ENCODE data around the gene TBC1D8. TPM values are rescaled to one million over a fixed set of nuclear protein-coding genes. Genes with fewer than 3 reads are reported as not detected.

Gene TBC1D8
- total RNA-seq, 1 donor from 2014 or later = 17.3 TPM

DNA sequence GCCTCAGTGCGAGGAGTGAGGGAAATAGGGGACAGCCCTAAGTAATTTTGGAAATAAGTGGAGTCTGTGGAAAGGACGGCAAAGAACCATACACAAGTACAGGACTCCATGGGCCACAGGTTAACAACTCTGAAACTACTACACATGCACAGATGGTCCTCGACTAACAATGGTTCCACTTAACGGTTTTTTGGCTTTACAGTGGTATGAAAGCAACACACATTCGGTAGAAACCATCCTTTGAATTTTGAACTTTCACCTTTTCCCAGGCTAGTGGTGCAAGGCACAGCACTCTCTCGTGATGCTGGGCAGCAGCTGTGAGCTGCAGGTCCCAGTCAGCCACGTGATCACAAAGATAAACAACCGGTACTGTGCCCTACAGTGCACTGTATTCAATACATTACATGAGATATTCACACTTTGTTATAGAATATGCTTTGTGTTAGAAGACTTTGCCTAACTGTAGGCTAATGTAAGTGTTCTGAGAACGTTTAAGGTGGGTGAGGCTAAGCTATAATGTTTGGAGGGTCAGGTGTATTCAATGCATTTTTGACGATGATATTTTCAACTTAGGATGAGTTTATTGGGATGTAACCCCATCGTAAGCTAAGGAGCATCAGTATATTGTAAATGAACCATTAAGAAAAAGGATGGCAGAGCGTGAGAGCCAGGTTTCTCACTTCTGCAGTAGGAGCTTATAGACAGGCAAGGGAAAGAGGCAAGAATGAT lies 44.6 kb downstream of the TBC1D8 start:
- TF ChIP-seq, protein P1, sequence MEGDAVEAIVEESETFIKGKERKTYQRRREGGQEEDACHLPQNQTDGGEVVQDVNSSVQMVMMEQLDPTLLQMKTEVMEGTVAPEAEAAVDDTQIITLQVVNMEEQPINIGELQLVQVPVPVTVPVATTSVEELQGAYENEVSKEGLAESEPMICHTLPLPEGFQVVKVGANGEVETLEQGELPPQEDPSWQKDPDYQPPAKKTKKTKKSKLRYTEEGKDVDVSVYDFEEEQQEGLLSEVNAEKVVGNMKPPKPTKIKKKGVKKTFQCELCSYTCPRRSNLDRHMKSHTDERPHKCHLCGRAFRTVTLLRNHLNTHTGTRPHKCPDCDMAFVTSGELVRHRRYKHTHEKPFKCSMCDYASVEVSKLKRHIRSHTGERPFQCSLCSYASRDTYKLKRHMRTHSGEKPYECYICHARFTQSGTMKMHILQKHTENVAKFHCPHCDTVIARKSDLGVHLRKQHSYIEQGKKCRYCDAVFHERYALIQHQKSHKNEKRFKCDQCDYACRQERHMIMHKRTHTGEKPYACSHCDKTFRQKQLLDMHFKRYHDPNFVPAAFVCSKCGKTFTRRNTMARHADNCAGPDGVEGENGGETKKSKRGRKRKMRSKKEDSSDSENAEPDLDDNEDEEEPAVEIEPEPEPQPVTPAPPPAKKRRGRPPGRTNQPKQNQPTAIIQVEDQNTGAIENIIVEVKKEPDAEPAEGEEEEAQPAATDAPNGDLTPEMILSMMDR (IDR thresholded peaks at IDR 0.05; ENCODE audit: insufficient read depth, low read length, poor library complexity, severe bottlenecking) = no peak
- no peaks in the 10 kb centered on the region for H3K27me3 ChIP-seq (ENCODE audit: control insufficient read depth, insufficient read depth, low read length)
- no peak overlapping the region for H3K4me3 ChIP-seq (ENCODE audit: low read depth, low read length)
- no peaks in the 10 kb centered on the region for H3K36me3 ChIP-seq (ENCODE audit: control insufficient read depth, insufficient read depth, low read length)
- no peak for DNase-seq (ENCODE audit: low read depth)

DNA sequence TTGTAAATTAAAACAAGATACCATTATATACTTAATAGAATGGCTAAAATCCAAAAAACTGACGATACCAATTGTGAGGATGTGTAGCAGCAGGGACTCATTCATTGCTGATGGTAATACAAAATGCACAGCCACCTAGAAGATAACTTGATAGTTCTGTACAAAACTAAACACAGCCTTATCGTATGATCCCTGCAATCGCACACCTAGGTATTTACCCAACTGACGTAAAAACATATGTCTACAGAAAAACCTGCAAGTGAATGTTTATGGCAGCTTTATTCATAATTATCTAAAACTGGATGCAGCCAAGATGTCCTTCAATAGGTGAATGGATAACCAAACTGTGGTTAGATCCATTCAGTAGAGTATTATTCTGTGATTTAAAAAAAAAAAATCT lies 45.5 kb downstream of the TBC1D8 start:
- H3K36me3 ChIP-seq (ENCODE audit: control insufficient read depth, insufficient read depth, low read length) = no peaks in the 10 kb centered on the region
- no peak overlapping the region for H3K4me3 ChIP-seq (ENCODE audit: low read depth, low read length)
- no peaks in the 10 kb centered on the region for H3K27me3 ChIP-seq (ENCODE audit: control insufficient read depth, insufficient read depth, low read length)
- TF ChIP-seq, protein P1 (IDR thresholded peaks at IDR 0.05; ENCODE audit: insufficient read depth, low read length, poor library complexity, severe bottlenecking) = no peak
- DNase-seq (ENCODE audit: low read depth) = no peak

- Histone ChIP-seq H3K36me3 (ENCODE audit: control insufficient read depth, insufficient read depth, low read length) (no peaks in the 10 kb centered on the region), H3K4me3 (ENCODE audit: low read depth, low read length) (no peak overlapping the region), H3K27me3 (ENCODE audit: control insufficient read depth, insufficient read depth, low read length) (no peaks in the 10 kb centered on the region)
- DNase-seq (ENCODE audit: low read depth) = no peak
- TF ChIP-seq, protein P1 (IDR thresholded peaks at IDR 0.05; ENCODE audit: insufficient read depth, low read length, poor library complexity, severe bottlenecking) = no peak
These were observed 53.5 kb downstream of the TBC1D8 start for GRCh38 chr2:101097638-101098037.

DNA sequence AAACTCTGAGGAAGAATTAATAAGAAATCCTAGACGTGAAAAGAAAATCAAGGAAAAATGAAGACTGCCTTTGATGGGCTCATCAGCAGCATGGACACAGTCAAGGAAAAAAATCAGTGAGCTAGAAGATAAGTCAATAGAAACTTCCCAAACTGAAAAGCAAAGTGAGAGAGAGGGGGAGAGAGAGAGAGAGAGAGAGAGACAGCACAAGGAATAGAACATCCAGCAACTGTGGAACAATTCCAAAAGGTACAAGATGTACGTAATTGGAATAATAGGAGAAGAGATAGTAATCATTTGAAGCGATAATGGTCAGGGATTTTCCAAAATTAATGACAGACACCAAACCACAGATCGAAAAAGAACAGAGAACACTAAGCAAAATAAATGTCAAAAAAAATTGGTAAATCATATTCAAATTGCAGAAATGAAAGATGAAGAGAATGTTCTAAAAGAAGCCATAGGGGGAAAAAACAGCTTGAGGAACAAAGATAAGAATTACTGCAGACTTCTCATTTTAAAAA lies 54.5 kb downstream of the TBC1D8 start:
- Histone ChIP-seq H3K4me3 (ENCODE audit: low read depth, low read length) (no peak overlapping the region), H3K27me3 (ENCODE audit: control insufficient read depth, insufficient read depth, low read length) (no peaks in the 10 kb centered on the region), H3K36me3 (ENCODE audit: control insufficient read depth, insufficient read depth, low read length) (no peaks in the 10 kb centered on the region)
- DNase-seq (ENCODE audit: low read depth) = no peak
- TF ChIP-seq, protein P1 (IDR thresholded peaks at IDR 0.05; ENCODE audit: insufficient read depth, low read length, poor library complexity, severe bottlenecking) = no peak

GRCh38 chr2:101094351-101094750 lies 56.8 kb downstream of the TBC1D8 start:
- Histone ChIP-seq H3K27me3 (ENCODE audit: control insufficient read depth, insufficient read depth, low read length) (no peaks in the 10 kb centered on the region), H3K36me3 (ENCODE audit: control insufficient read depth, insufficient read depth, low read length) (no peaks in the 10 kb centered on the region), H3K4me3 (ENCODE audit: low read depth, low read length) (no peak overlapping the region)
- DNase-seq (ENCODE audit: low read depth) = no peak
- TF ChIP-seq, protein P1 (IDR thresholded peaks at IDR 0.05; ENCODE audit: insufficient read depth, low read length, poor library complexity, severe bottlenecking) = no peak

All from kidney epithelial cell (primary cell).